ENCODE data around the gene CTRB1.

DNA sequence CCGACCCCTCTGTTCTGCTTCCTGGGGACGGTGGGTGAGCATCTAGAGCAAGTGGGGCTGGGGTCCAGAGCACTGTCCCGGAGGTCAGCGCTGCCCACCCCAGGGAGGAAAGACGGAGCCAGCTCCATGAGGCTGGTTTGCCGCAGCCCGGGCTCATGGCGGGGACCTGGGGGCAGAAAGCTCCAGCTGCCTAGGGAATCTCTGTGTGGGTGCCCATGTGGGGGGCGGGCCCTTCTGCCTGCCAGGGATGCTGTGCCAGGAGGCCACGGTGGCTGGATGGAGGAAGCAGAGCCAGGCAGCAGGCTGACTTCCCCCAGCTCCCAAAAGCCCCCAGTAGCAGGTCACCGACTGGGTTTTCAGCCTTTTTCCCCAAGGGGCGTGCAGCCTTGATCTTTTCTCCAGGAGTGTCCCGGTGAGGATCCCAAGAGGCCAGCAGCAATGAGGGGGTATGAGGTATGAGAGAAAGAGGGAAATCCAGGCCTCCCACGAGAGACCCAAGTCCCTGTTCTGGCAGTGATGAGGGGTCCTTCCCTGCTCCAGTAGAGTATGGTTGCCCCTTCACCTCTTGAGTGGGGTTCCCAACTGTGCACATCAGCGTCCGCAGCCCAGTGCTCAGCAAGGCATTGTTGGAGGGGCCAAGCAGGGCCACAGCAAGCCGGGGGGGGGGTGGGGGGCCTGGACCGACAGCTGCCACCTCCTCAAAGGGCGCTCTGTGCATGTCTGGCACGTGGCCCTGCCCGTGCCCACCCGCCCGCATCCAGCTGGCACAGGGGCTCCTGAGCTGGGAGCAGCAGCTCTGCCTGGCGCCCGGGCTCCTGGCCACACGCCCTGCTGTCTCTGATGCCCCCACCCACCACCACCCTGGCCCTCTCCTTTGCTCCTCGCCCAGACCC is 48.2 kb downstream of the CTRB1 start:
- TF ChIP-seq EZH2phosphoT487 (IDR thresholded peaks at IDR 0.05; ENCODE audit: insufficient read depth, low read depth), result no peak
- TF ChIP-seq EZH2 (IDR thresholded peaks at IDR 0.05; ENCODE audit: insufficient read depth, poor library complexity, severe bottlenecking), result no peak

All from GM23248 (cell line).